DMS53 (cell line): ENCODE results near the gene CAPN1.

Experiments used
- DNase-seq: peaks from one replicate; lab custom pipeline; 2025; lab: John Stamatoyannopoulos, UW

The CAPN1 gene

DNA sequence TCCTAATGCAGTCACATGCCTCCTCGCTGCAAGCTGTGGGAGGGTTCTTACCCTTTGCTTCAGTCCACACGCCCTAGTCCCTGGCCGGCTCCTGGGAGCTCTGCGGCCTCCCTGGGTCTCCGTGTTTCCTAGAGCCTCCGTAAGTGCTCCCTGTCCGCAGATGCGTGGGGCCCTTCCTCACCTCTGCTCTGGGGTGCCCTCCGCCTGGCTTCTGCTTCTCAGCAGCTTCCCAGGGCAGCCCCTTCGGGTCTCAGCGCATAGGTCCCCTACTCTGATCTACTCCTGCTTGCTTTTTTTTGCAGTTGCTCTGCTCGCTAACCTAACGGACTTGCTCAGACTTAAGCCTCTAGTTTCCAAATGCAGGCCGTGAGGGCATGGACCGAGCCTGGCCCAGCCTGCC lies 22.4 kb downstream of the CAPN1 start:
- no peak for DNase-seq

DNA sequence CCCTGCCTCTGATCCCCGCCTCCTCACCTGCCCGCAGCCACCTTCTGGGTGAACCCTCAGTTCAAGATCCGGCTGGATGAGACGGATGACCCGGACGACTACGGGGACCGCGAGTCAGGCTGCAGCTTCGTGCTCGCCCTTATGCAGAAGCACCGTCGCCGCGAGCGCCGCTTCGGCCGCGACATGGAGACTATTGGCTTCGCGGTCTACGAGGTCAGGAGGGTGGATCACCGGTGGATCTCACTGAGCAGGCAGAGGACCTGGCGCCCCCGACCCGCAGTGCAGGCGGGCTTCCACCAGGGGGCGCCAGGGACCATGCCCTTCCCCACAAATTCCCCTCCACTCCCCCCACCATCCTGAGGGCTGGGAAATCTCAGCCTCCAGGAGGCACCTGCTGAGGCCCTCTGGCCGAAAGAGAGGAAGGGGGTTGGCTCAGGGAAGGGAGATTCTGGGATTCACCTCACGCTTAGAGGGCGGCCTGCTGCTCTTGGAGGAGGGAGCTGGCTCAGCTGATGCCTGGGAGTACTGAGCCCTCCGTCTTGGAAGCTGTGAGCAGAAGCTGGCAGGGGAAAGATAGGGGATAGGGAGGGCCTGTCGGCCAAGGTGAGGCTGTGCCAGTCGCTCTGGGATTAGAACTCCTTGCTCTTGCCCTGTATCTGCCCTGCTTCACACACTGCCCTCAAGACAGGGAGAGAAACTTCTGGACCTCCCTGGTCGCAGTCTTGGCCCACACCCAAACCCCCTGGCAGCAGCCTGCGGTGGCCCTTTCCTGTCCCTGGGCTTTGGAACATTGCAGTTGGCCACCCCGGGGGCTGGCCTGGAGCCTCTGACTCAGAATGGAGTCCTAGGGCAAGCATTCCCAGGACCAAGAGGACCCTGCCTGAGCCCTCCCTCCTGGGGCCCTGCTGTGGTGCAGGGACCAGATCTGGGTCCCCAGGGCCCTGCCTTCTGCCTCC lies 23.2 kb downstream of the CAPN1 start:
- peak; percentile 71 for DNase-seq

DNA sequence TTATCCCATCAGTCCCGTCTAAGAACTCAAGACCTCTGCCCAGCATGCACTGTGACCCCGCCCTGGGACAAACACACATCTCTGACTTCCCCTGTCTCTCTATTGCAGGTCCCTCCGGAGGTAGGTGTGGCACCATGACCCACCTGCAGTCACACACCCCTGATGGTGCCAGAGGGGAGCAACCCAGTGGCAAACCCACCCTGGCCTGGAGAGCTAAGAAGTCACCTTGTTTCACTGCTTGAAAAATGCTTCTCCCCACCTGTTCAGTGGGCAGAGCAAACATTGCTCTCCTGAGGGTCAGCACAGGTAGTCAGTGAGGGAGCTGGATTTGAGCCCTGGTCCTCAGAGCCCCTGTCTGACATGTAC lies 23.9 kb downstream of the CAPN1 start:
- DNase-seq, result no peak

DNA sequence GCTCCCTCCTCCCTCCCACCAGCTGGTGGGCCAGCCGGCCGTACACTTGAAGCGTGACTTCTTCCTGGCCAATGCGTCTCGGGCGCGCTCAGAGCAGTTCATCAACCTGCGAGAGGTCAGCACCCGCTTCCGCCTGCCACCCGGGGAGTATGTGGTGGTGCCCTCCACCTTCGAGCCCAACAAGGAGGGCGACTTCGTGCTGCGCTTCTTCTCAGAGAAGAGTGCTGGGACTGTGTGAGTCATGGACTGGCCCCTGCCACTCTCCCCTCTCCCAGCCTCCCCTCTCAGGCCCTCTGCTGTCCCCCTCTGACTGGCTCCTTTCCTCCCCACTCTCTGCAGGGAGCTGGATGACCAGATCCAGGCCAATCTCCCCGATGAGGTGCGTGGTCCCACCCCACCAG lies 24.7 kb downstream of the CAPN1 start:
- no peak for DNase-seq

DNA sequence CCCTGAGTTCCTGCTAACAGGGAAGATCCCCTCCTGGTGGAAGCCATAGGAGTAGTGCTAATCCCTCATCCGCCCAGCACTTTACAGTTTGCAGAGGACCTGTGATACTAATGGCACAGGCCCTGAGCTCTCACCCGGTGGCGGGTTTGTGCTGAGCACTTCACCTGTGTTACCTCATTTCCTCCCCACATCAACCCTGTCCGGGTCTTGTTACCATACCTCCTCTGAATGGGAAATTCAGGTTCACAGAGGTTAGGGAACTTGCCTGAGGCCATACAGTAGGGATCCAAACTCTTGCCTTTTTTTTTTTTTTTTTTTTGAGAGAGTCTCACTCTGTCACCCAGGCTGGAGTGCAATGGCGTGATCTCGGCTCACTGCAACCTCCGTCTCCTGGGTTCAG lies 25.2 kb downstream of the CAPN1 start:
- peak; percentile 35 for DNase-seq

DNA sequence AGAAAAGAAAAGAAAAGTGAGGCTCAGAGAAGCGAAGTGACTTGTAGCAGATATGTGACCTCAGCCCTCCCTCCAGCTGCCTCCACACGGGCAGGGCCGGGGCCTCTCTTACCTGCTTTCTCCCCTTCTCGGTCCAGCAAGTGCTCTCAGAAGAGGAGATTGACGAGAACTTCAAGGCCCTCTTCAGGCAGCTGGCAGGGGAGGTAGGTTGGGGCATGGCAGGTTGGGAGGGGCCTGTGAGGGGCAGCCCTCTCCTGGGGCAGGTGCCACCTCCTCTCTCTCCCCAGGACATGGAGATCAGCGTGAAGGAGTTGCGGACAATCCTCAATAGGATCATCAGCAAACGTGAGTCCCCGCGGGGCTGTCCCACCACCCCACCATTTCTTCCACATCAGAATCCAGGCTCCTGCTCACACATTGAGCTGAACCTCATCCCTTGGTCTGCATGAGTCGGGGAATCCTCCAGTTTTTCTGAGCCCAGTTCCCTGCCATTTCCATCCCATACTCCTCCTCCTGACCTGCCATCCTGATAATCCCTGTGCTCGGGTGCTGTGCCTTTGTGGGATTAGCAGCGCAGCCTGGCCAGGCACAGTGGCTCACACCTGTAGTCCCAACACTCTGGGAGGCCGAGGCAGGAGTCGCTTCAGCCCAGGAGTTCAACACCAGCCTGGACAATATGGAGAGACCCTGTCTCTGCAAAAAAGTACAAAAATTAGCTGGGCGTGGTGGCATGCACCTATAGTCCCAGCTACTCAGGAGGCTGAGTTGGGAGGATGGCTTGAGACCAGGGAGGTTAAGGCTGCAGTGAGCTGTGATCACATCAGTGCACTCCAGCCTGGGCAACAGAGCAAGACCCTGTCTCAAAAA lies 26.4 kb downstream of the CAPN1 start:
- DNase-seq, result no peak

DNA sequence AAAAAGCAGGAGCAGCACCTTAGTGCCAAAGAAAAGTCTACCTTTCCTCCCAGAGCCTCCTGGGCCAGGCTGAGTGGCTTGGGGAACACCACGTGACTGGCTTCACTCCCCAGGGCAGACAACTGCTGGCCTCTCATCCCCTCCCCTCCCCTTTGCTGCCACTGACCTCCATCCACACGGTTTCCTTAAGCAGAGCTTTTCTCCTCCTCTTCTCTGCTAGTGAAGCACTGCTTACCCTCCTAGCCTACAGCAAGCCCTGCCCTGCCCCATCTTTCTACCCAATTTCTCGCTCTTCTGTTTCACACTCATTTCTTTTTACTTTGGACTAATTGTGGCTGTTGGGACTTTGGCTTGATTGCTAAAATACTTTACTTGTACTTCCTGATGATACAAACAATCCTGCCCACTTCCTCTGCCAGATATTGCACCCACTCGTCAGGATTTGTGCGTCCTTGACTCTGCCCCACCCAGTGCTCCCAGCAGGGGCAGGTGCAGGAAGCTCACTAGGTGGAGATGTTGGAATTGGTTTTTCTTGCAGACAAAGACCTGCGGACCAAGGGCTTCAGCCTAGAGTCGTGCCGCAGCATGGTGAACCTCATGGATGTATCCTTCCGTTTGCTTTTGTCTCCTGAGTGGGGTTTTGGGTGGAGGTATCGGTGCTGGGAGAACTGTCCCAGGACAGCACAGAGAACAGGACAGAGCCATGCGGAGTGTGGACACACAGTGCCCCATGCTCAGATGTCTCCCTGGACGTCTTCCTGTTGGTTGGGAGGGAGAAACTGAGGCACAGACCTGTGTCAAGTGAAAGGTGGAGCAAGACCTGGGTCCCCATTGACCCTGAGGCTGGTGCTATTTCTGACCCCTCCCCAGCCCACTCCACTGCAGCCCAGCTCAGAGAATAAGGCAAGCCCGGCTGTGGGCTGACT lies 27.3 kb downstream of the CAPN1 start:
- DNase-seq, result no peak

DNA sequence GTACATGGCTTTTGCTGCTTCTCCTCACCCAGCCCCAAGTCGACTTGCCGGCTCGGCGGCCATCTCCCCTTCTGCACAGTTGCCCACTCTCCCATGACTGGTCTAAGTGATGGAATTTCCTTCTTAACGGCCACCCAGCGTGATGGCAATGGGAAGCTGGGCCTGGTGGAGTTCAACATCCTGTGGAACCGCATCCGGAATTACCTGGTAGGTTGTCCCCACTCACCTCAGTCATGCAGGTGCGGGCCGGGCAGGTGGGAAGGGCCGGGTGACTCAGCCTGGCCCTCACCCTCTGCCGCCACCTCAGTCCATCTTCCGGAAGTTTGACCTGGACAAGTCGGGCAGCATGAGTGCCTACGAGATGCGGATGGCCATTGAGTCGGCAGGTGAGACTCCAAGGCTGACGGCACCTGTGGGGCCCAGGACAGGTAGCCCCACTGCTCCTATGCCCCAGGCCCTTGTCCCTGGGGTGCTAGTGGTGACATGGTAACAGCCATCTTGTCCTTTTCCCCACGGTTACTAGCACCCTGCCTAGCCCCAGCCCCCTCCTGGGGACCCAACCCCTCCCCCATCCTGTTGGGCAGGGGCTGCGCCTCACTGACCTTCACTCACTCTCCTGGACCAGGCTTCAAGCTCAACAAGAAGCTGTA lies 28.1 kb downstream of the CAPN1 start:
- DNase-seq, result no peak

DNA sequence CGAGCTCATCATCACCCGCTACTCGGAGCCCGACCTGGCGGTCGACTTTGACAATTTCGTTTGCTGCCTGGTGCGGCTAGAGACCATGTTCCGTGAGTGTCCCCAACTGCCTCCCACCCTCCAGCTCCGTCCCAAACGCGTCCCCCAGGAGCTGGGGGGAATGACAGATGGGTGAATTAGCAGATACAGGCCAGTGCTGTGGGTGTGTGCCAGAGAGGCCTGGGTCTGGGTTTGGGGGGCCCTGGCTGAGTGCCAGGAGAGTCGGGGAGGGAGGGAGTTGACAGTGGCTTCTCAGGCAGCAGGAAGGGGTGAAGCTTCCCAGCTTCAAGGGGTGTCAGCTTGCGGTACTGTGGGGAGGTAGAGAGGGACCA lies 28.6 kb downstream of the CAPN1 start:
- no peak for DNase-seq

DNA sequence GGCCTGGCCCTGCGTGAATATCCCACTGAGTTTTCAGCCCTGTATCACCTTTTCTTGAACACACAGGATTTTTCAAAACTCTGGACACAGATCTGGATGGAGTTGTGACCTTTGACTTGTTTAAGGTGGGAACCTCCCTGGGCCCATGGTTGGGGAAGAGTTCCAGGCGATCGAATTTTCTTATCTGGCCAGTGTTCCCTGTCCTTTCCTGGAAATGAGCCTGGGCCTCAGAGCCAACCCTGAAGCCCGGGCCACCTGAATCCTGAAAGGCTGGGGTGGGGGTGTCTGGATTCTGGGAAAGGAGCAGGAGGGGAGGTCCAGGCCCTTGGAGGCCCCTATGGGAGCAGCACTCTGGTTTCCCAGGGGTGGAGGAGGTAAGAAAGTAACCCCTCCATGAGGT lies 29.0 kb downstream of the CAPN1 start:
- no peak for DNase-seq

DNA sequence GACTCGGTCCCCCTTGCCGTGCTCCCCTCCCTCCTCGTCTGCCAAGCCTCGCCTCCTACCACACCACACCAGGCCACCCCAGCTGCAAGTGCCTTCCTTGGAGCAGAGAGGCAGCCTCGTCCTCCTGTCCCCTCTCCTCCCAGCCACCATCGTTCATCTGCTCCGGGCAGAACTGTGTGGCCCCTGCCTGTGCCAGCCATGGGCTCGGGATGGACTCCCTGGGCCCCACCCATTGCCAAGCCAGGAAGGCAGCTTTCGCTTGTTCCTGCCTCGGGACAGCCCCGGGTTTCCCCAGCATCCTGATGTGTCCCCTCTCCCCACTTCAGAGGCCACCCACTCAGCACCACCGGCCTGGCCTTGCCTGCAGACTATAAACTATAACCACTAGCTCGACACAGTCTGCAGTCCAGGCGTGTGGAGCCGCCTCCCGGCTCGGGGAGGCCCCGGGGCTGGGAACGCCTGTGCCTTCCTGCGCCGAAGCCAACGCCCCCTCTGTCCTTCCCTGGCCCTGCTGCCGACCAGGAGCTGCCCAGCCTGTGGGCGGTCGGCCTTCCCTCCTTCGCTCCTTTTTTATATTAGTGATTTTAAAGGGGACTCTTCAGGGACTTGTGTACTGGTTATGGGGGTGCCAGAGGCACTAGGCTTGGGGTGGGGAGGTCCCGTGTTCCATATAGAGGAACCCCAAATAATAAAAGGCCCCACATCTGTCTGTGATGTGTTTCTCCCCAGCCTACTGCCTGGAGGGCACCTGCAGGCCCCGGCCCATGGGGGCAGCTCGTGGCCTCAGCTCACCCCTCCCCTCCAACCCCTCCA lies 29.8 kb downstream of the CAPN1 start:
- no peak for DNase-seq

DNA sequence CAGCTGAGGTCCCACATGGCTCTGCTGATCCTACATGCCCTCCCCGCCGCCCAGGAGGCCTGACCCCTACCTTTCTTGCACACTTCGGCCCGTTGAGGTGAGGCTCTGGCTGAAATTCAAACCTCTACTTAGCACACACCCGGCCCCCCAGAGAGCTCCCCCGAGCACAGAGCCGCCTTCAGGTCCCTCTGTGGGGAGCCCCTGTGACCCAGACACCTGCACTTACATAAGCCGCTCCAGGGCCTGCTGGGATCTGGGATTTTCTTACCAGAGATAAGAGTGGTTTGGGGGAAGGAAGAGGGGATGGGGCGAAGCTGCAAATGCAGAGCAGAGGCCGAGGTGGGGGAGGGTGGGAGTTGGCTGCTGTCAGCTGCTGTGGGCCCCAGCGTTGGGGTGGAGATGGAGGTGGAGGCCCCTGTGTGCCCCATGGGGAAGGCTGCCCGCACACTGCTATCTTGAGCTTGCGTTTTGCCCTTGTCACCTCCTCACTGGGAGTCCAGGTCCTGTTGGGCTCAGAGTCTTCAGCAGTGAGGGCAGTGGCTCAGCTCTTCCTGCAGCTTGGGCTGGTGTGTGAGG lies 30.6 kb downstream of the CAPN1 start:
- no peak for DNase-seq

DNA sequence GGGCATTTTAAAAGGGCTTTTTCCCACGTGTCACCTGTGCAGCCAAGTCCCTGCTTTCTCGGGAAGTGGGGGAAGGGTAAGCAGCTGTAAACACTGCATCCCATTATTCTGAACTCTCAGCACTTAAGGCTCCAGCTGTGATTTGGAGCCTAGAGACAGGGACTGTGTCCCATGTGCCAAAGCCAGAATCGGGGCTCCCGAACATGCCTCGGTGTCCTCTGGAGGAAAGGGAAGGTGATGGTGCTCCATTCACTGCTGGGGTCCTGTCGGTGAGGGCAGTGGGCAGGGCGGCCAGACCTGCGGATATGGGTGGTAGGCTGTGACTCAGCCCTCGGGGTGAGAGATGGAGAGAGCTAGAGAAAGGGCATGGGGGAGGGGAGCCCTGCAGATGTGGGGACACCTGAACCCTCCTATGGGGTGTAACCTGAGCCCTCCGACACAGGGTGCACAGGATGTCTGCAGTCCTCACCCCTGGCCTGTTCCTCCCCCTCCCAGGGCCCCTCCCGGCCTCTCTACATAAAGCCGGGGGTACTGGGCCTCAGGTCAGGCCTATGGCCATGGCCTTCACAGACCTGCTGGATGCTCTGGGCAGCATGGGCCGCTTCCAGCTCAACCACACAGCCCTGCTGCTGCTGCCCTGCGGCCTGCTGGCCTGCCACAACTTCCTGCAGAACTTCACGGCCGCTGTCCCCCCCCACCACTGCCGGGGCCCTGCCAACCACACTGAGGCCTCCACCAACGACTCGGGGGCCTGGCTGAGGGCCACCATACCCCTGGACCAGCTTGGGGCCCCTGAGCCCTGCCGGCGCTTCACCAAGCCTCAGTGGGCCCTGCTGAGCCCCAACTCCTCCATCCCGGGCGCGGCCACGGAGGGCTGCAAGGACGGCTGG lies 31.8 kb downstream of the CAPN1 start:
- DNase-seq, result peak; percentile 31

DNA sequence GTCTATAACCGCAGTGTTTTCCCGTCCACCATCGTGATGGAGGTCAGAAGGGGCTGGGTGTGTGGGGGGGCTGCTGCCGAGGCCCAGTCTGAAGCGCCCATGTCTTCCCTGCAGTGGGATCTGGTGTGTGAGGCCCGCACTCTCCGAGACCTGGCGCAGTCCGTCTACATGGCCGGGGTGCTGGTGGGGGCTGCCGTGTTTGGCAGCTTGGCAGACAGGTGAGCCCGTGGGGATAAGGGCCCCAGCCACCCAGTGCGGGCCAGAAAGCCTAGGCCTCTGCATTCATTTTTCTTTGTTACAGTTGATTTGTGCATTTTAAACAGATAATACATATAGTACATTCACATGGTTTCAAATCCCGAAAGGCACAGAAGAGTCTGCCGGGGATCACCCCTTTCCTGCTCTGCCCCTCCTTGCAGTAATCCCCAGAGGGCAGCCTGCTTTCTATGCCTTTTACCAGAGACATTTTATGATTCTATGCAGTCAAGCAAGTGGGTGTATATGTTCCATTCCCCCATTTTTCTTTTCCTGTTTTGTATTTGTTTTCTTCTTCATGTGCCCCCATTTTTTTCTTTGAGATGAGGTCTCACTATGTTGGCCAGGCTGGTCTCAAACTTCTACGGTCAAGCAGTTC lies 32.6 kb downstream of the CAPN1 start:
- no peak for DNase-seq

DNA sequence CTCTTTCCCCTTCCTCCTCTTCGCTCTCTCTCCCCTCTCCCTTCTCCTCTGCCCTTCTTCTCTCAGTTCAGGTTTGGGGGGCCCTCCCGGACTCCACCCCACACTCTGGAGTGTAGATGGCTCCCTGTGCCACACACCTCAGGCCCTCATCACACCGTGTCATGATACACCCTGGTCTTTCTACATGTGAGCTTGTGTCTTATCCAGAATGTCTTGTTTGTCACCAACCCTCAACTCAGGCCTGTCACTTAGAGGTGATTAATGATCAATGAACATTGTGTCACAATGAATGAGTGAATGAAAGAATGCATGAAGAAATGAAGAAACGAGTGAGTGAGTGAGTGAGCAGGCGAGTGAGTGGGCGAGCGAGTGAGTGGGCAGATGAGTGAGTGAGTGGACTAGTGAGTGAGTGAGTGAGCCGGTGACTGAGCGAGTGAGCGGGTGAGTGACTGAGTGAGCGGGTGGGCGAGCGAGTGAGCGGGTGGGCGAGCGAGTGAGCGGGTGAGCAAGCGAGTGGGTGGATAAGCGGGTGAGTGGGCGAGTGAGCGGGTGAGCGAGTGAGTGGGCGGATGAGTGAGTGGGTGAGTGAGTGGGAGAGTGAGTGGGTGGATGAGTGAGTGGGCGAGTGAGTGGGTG lies 33.8 kb downstream of the CAPN1 start:
- no peak for DNase-seq

DNA sequence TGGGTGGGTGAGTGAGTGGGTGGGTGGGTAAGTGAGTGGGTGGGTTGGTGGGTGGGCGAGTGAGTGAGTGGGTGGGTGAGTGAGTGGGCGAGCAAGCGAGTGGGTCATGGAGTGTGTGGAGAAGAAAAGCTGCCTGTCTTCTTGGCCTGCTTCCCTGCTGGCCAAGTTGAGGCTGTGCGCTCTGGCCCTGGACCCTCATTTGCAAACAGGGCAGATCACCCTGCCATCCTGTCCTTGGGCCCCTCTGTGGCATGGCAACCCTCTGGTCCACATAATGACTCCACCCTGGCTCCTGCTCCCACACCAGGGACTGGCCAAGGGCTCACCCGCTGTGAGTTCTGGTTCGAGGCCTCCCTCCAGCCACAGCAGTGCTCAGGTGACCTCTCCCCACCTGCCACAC lies 35.1 kb downstream of the CAPN1 start:
- DNase-seq, result no peak

DNA sequence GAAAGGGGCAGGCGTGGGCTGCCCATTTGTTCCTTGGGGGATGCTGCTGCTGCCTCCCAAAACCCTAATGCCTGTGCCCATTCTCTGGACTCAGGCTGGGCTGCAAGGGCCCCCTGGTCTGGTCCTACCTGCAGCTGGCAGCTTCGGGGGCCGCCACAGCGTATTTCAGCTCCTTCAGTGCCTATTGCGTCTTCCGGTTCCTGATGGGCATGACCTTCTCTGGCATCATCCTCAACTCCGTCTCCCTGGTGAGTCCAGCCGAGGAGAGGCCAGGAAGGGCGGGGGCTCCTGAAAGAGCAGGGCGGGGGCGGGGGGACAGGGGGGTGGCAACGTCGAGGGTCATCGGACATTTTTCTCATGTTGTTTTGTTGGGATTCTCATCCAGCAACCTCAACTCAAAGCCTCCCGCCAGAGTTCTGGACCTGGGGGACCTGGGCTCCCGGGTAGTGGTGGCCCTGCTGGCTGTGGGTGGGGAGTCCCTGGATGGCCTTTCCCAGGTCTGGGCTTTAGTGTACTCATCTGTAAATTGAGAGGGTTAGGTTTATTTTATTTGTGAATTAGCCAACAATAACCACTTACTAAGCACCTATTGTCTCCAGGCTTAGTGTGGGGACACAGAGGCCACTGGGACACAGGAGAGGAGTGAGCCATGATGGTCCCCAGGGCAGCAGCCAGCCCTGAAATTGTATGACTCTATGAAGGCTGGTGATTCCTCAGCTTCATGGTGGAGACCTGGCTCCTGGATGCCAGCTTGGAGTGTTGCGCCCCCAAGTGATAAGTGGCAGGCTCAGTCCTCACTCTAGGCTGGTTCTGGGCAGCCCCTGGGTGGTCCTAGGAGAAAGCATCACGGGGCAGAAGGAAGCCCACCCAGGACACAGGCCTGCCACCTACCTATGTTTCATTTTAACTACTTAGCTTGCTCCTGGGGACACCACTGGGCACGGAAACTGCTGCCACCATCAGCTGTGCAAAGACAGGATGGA lies 36.0 kb downstream of the CAPN1 start:
- no peak for DNase-seq
